Testis (tissue), 5 donors: ENCODE measurements around the gene ACSS1. TPM values are rescaled to one million over a fixed set of nuclear protein-coding genes. Genes with fewer than 3 reads are reported as not detected.

Experiments
- DNase-seq: peaks from one replicate; pipeline ENCODE4 v3.0.0-alpha.2; 2019
- H3K27ac ChIP-seq, 2 donors: fragments of 200-600 bp; sonication (generic); one replicate each; pipeline ENCODE4 v1.5.1; 2019
- H3K27me3 ChIP-seq: fragments of 200-600 bp; sonication (generic); one replicate; pipeline ENCODE4 v1.5.1; 2019
- H3K36me3 ChIP-seq: fragments of 200-600 bp; sonication (generic); one replicate; pipeline ENCODE4 v1.5.1; 2017; ENCODE audit warnings: low read depth; ENCODE audit errors: missing control alignments
- H3K4me1 ChIP-seq: fragments of 200-600 bp; sonication (generic); one replicate; pipeline ENCODE4 v1.5.1; 2019
- H3K4me3 ChIP-seq, 2 donors: fragments of 200-600 bp; sonication (generic); one replicate each; pipeline ENCODE4 v1.5.1; 2017 to 2019
- H3K9me3 ChIP-seq: fragments of 200-600 bp; sonication (generic); one replicate; pipeline ENCODE4 v1.5.1; 2017
- POLR2A ChIP-seq: fragments of 450-650 bp; IDR thresholded peaks from one replicate; pipeline ENCODE4 v1.6.1; 2017; ENCODE audit warnings: antibody characterized with exemption, mild to moderate bottlenecking, moderate library complexity
- WGBS, 2 donors: methylation state at CpG; one replicate each; pipeline ENCODE4 v1.1.5; 2018; 5-methylcytosine and 5-hydroxymethylcytosine counted together
- intact Hi-C: fragments of 100-400 bp; cut with DNase I; formaldehyde crosslinking; loops from one replicate; pipeline ENCODE4 v1.15.1; 2023; ENCODE audit warnings: low total_unique reads
- long read RNA-seq, 2 donors: transcript quantifications; one replicate each; lab custom pipeline, GENCODE V29; 2026
- polyA plus RNA-seq: library from polyadenylated mRNA; stranded (reverse); fragments of 350-450 nt; fragmentation: Illumina TruSeq; extraction: RNeasy Lipid Tissue Mini Kit (QIAGEN cat#74804); gene quantifications from one replicate; pipeline ENCODE4 v1.2.3, GENCODE V29; 2014; ENCODE audit warnings: low read depth, low replicate concordance; ENCODE audit not compliant: insufficient read depth
- total RNA-seq, 2 donors: library from RNA; depleted of rRNA; stranded (reverse); fragments of >200 nt; gene quantifications; one replicate each; pipeline ENCODE4 v1.2.3, GENCODE V29; 2016
- TF ChIP-seq, protein P1 (sequence below), 3 experiments: fragments of 450-650 bp in 2 of 3; fragments of 200-600 bp in 1 of 3; sonication (generic) in 1 of 3; IDR thresholded peaks; one replicate each; pipeline ENCODE4 v1.5.1; 2016 to 2019; ENCODE audit warnings: antibody characterized with exemption in 3 of 3, mild to moderate bottlenecking in 2 of 3, moderate library complexity in 1 of 3

Gene ACSS1
- total RNA-seq (100 to 1,000 TPM; 162 to 184 TPM), polyA plus RNA-seq (61.5 TPM)
- long read RNA-seq, donor 1, full-length matches to known transcripts, result 23 of 30 reads
- long read RNA-seq, donor 1, partial matches to known transcripts, result 7 of 30 reads
- long read RNA-seq, donor 1, other reads (novel, unspliced or antisense), result 0 of 30 reads
- long read RNA-seq, donor 2, full-length matches to known transcripts, result 10 of 18 reads
- long read RNA-seq, donor 2, partial matches to known transcripts, result 8 of 18 reads
- long read RNA-seq, donor 2, other reads (novel, unspliced or antisense), result 0 of 18 reads

DNA sequence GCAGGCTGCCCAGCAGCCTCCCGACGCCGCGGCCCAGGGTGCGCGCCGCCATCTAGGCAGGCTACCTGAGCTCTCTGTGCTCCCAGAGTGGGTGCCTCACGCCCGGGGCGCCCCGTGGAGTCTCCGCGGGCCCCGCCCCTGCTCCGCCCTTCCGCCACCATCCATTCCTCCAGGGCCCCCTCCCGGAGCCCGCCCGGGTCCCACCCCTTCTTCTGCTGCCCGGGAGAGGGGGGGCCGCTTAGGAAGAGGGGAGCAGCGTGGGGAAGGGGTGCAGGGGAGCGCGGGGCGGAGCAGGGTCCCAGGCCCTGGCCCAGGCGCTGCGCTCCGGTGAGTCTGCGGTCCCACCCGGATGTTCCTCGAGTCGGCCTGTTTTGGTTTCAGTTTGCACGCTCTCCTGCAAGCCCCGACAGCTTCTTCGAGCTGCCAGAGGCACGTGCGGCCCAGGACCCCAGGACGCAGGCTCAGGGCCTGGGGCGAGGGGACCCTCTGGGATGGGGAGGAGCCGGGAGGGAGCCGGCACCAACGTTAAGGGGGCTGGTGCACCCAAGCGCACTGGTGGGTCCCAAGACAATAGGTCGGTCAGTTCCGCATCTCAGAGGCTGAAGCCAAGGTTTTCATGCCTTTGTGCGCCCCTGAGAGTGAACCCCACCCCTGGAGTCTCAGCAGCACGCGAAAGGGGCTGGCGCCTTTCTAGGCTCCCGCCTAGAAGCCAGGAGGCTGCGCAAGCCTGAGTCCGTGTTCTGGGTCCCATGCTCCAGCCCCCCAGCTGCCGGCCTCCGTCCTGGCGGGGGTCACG, at the start of gene ACSS1:
Gene ACSS1, minus strand, starts transcription at position 89 of the 796 bp plus-strand sequence. Its CDS starts 37 bp downstream, at position 52.
- TF ChIP-seq, protein P1, sequence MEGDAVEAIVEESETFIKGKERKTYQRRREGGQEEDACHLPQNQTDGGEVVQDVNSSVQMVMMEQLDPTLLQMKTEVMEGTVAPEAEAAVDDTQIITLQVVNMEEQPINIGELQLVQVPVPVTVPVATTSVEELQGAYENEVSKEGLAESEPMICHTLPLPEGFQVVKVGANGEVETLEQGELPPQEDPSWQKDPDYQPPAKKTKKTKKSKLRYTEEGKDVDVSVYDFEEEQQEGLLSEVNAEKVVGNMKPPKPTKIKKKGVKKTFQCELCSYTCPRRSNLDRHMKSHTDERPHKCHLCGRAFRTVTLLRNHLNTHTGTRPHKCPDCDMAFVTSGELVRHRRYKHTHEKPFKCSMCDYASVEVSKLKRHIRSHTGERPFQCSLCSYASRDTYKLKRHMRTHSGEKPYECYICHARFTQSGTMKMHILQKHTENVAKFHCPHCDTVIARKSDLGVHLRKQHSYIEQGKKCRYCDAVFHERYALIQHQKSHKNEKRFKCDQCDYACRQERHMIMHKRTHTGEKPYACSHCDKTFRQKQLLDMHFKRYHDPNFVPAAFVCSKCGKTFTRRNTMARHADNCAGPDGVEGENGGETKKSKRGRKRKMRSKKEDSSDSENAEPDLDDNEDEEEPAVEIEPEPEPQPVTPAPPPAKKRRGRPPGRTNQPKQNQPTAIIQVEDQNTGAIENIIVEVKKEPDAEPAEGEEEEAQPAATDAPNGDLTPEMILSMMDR (IDR thresholded peaks at IDR 0.05), result no peak
- no peak for TF ChIP-seq POLR2A
- Histone ChIP-seq H3K36me3 (no peaks in the 10 kb centered on the region), H3K27me3 (no peaks in the 10 kb centered on the region), H3K4me3 (peak within 1 kb of the TSS; percentile 79 to 88), H3K9me3 (no peaks in the 10 kb centered on the region), H3K4me1 (peaks cover 43% of the 10 kb centered on the region), H3K27ac (peak within 1 kb of the TSS; percentile 83 to 92)
- 0 to 1% methylated on average over 3 to 41 of the region's 56 CpGs for WGBS, 2 donors
- intact Hi-C loops, result loop anchor here (10.0 kb wide), 1 partner anchor 1433 kb away; no protein-coding TSS in a partner anchor
- peak; percentile 80 for DNase-seq

DNA sequence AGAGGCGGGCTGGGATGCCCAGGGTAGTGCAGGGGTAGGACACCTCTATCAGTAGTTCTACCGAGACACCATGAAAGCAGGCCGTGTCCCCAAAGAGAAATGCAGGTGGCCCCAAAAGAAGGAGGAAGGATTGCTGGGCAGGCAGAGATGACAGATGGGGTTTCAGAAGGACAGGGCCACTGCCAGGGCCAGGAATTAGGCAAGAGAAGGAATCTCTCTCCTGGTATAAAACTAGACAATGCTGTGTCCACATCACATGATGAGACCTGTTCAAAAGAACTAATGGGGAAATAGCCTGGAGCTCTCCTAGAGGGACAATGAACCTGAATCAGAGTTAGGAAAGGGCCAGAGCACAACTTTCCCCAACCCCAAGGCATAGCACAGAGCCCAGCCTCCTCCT, 45.6 kb upstream of the ACSS1 start:
- Histone ChIP-seq H3K36me3 (no peaks in the 10 kb centered on the region), H3K27me3 (no peaks in the 10 kb centered on the region), H3K27ac (no peak overlapping the region), H3K9me3 (no peaks in the 10 kb centered on the region), H3K4me3 (no peak overlapping the region), H3K4me1 (no peaks in the 10 kb centered on the region)
- WGBS, 2 donors, result 88 to 96% methylated on average over 3 of the region's 3 CpGs
- TF ChIP-seq POLR2A, result no peak
- TF ChIP-seq, protein P1 (IDR thresholded peaks at IDR 0.05), result no peak
- intact Hi-C loops, result no loop called here
- no peak for DNase-seq

DNA sequence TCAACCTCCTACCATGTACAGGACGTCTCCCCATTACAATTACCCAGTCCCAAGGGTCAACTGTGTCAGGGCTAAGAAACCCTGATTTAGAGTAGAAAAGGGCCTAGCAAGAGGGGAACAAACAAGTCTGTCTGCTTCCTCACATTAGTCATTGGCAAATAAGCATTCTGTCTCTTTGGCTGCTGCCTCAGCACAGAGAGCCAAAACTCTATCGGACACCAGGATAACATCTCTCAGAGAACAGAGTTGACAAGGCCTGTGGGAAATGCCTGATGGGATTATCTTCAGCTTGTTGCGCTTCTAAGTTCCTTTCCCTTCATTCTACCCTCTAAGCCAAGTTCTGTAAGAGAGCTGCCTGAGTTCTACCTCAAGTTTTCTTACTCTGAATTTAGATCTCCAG, 43.0 kb upstream of the ACSS1 start:
- no peaks in the 10 kb centered on the region for H3K36me3 ChIP-seq
- H3K9me3 ChIP-seq, result no peaks in the 10 kb centered on the region
- intact Hi-C loops, result no loop called here
- DNase-seq, result no peak
- 69% methylated on average over 3 of the region's 3 CpGs for WGBS, 2 donors
- no peak for TF ChIP-seq POLR2A
- TF ChIP-seq, protein P1 (IDR thresholded peaks at IDR 0.05), result no peak
- no peaks in the 10 kb centered on the region for H3K27me3 ChIP-seq
- no peak overlapping the region for H3K27ac ChIP-seq
- no peaks in the 10 kb centered on the region for H3K4me1 ChIP-seq
- H3K4me3 ChIP-seq, result no peak overlapping the region

DNA sequence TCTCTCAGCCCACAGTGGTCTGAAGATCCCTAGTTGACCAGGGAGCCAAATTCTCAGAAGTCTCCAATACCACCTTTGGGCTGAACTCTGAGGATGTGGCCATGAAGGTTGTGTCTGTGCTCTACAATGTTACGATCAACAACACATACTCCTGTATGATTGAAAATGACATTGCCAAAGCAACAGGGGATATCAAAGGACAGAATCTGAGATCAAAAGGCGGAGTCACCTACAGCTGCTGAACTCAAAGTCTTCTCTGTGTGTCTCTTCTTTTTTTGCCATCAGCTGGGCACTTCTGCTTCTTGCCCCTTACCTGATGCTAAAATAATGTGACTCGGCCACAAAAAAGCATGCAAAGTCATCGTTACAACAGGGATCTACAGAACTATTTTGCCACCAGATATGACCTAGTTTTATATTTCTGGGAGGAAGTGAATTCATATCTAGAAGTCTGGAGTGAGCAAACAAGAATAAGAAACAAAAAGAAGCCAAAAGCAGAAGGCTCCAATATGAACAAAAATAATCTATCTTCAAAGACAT, 41.7 kb upstream of the ACSS1 start:
- TF ChIP-seq POLR2A, result no peak
- TF ChIP-seq, protein P1 (IDR thresholded peaks at IDR 0.05), result no peak
- Histone ChIP-seq H3K27ac (no peak overlapping the region), H3K9me3 (no peaks in the 10 kb centered on the region), H3K4me1 (no peaks in the 10 kb centered on the region), H3K4me3 (no peak overlapping the region), H3K36me3 (no peaks in the 10 kb centered on the region), H3K27me3 (no peaks in the 10 kb centered on the region)
- DNase-seq, result no peak
- intact Hi-C loops, result no loop called here
- WGBS, 2 donors, result 79 to 81% methylated on average over 4 of the region's 4 CpGs
